ENCODE data around the gene LRRN2.
"Not testable (repeated sequence)": the region's sequence is repeated elsewhere in the genome, so short reads cannot be mapped to it uniquely, and the experiment has no call there.

LRRN2 gene

GRCh38 chr1:204571128-204571527 lies 114.4 kb downstream of the LRRN2 start:
- DNase-seq = no peak

- not testable (repeated sequence) for DNase-seq
Measured at GRCh38 chr1:204570021-204570420, 115.5 kb downstream of the LRRN2 start.

GRCh38 chr1:204569478-204569877 lies 116.1 kb downstream of the LRRN2 start:
- no peak for DNase-seq

- DNase-seq = no peak
Measured at GRCh38 chr1:204568576-204569315, 116.8 kb downstream of the LRRN2 start.

All from NCI-H1105 treated with DMSO at 0.1 percent for 48 hours (cell line).